ENCODE results near the gene PLEKHA4. TPM values are rescaled to one million over a fixed set of nuclear protein-coding genes. Genes with fewer than 3 reads are reported as not detected.

The PLEKHA4 gene
- total RNA-seq, 4 donors from 2014 or later: 7.3 to 18.7 (median 14.9) TPM

GRCh38 chr19:48841571-48841970 lies 26.8 kb downstream of the PLEKHA4 start:
- no peak for TF ChIP-seq CTCF (IDR thresholded peaks at IDR 0.05)
- ATAC-seq (ENCODE audit: low FRiP score) (no peak), DNase-seq (ENCODE audit: low spot score) (no peak)

GRCh38 chr19:48841047-48841446 lies 27.4 kb downstream of the PLEKHA4 start:
- ATAC-seq (ENCODE audit: low FRiP score) (no peak), DNase-seq (ENCODE audit: low spot score) (no peak)

GRCh38 chr19:48837687-48838086 lies 30.7 kb downstream of the PLEKHA4 start:
- DNase-seq (ENCODE audit: low spot score) (no peak), ATAC-seq (ENCODE audit: low FRiP score) (no peak)
- TF ChIP-seq CTCF (IDR thresholded peaks at IDR 0.05): no peak

More at GRCh38 chr19:48841047-48841446, 27.4 kb downstream of the PLEKHA4 start:
- no peak for TF ChIP-seq CTCF (IDR thresholded peaks at IDR 0.05)

GRCh38 chr19:48837051-48837524 lies 31.3 kb downstream of the PLEKHA4 start:
- ATAC-seq (ENCODE audit: low FRiP score): peak; percentile 79
- TF ChIP-seq CTCF (IDR thresholded peaks at IDR 0.05): no peak
- peak; percentile 79 for DNase-seq (ENCODE audit: low spot score)

- DNase-seq (ENCODE audit: low spot score): no peak
- ATAC-seq (ENCODE audit: low FRiP score): peak; percentile 50
- no peak for TF ChIP-seq CTCF (IDR thresholded peaks at IDR 0.05)
These were observed 32.1 kb downstream of the PLEKHA4 start, which contains the start of gene HSD17B14 for GRCh38 chr19:48836089-48837017. HSD17B14 (minus strand) TSS chr19:48836491; CDS start chr19:48836411, 80 bp downstream.

- DNase-seq (ENCODE audit: low spot score) (peak; percentile 100), ATAC-seq (ENCODE audit: low FRiP score) (peak; percentile 94)
- TF ChIP-seq CTCF (IDR thresholded peaks at IDR 0.05): peak in 1 of 3 donors; percentile 90
These were observed 32.7 kb downstream of the PLEKHA4 start for GRCh38 chr19:48835734-48836088.
